ENCODE results near the gene NPY1R.

NPY1R gene

DNA sequence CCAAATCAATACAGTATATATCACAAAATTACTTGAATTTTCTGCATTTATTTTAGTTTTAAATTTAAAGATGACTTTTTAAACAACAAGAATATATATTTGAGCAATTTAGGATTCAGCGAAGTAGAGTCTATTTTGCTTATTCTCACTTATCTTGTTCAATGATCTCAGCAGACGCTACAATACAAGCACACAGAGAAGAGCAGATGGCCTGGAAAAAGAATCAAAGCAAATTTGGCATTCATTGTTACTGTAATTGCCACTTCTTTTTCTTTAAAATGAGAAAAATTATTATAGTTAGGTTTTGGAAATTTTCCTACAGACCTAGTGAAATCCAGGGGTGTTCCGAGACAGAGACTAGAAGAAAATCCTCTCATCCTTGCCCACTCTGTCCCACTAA is 57.5 kb downstream of the NPY1R start:
- no peak for DNase-seq

Data from activated CD4-positive, CD25-positive, alpha-beta regulatory T cell treated with anti-CD3 and anti-CD28 coated beads, Interleukin-2, amount 50 U/mL, for 72 hours (primary cell).